NCI-H460 (cell line): Measurements from ENCODE around the gene REX1BD. TPM values are rescaled to one million over a fixed set of nuclear protein-coding genes. Genes with fewer than 3 reads are reported as not detected.
"Not testable (repeated sequence)": the region's sequence is repeated elsewhere in the genome, so short reads cannot be mapped to it uniquely, and the experiment has no call there.

Source experiments
- DNase-seq: peaks from one replicate; pipeline ENCODE4 v3.0.0-alpha.2; 2016; ENCODE audit warnings: low read depth; ENCODE audit errors: extremely low read depth
- total RNA-seq: library from RNA; depleted of rRNA; stranded (reverse); fragments of >200 nt; shearing (Covaris generic); gene quantifications from 2 replicates; pipeline ENCODE4 v1.2.3, GENCODE V29; 2014

Gene REX1BD
- total RNA-seq, 1 experiment from 2014 or later, result 27.9 TPM

GRCh38 chr19:18576383-18576782, 12.2 kb upstream of the REX1BD start:
- no peak for DNase-seq

GRCh38 chr19:18577365-18577914, 11.2 kb upstream of the REX1BD start:
- no peak for DNase-seq

GRCh38 chr19:18580311-18580710, 8.3 kb upstream of the REX1BD start:
- DNase-seq, result no peak

GRCh38 chr19:18586306-18586705, 2.3 kb upstream of the REX1BD start:
- DNase-seq, result no peak

- DNase-seq, result no peak
These were observed 1.0 kb upstream of the REX1BD start for GRCh38 chr19:18587561-18587960.

- no peak for DNase-seq
These were observed 512 bp upstream of the REX1BD start for GRCh38 chr19:18587962-18588610.

GRCh38 chr19:18589380-18590272, 1.0 kb downstream of the REX1BD start:
- peak; percentile 46 for DNase-seq

- DNase-seq, result no peak
These were observed 2.0 kb downstream of the REX1BD start for GRCh38 chr19:18590273-18591272.

- no peak for DNase-seq
These were observed 3.3 kb downstream of the REX1BD start for GRCh38 chr19:18591735-18592385.

- DNase-seq, result not testable (repeated sequence)
These were observed 4.1 kb downstream of the REX1BD start for GRCh38 chr19:18592732-18593131.

GRCh38 chr19:18593367-18594095, 4.9 kb downstream of the REX1BD start:
- no peak for DNase-seq

GRCh38 chr19:18594096-18594823, 5.7 kb downstream of the REX1BD start:
- no peak for DNase-seq

- DNase-seq, result no peak
These were observed 6.3 kb downstream of the REX1BD start for GRCh38 chr19:18594824-18595373.

- no peak for DNase-seq
These were observed 6.9 kb downstream of the REX1BD start for GRCh38 chr19:18595475-18595874.

GRCh38 chr19:18596752-18597157, 8.2 kb downstream of the REX1BD start:
- DNase-seq, result no peak

- DNase-seq, result no peak
These were observed 9.4 kb downstream of the REX1BD start for GRCh38 chr19:18597809-18598660.

GRCh38 chr19:18599485-18599884, 10.9 kb downstream of the REX1BD start:
- no peak for DNase-seq
